Inferior parietal cortex (tissue), 1 donor: ENCODE data around the gene OR2A12.
"Not testable (repeated sequence)": the region's sequence is repeated elsewhere in the genome, so short reads cannot be mapped to it uniquely, and the experiment has no call there.

Experiments
- DNase-seq: peaks from one replicate; pipeline ENCODE4 v3.0.0-alpha.2; 2016; ENCODE audit errors: extremely low spot score

OR2A12 gene

DNA sequence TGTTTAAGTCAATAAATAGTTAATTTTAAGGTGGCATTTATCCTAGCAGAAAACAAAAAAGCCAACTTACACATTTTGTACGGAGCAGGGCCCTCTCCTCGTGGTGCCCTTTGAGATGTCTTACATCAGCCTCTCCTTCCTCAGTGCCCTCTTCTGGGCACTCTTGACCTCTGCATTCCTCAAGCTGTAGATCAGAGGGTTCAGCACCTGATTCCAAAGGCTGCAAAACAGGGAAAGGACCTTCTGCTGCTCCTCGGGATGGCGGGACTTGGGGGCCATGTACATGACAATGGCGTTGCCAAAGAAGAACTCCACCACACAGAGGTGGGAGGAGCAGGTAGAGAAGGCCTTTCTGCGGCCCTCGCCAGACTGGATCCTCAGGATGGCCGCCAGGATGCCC, 32.3 kb downstream of the OR2A12 start:
- no peak for DNase-seq

DNA sequence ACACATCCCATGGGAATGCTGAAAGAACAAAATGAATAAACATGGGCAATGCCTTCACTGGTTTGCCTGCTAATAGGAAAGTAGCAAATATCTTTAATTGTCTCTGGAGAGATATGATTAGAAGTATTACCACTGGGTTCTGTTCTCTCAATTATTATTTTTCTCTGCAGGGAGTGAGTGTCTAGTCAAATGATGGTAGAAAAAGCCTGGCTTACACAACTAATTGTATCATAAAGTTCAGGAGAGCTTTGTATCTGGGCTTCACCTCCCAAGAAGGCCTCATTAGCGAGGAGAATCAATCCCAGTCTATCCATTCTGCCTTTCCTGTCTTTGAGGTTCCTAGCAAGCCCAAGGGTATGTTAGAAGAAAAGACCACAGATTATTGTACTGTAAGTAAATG, 36.8 kb downstream of the OR2A12 start, which contains the start of gene OR2A14:
OR2A14 (plus strand) TSS at position 301 of the 400 bp plus-strand sequence. CDS start 5,937 bp downstream, outside the sequence.
- no peak for DNase-seq

DNA sequence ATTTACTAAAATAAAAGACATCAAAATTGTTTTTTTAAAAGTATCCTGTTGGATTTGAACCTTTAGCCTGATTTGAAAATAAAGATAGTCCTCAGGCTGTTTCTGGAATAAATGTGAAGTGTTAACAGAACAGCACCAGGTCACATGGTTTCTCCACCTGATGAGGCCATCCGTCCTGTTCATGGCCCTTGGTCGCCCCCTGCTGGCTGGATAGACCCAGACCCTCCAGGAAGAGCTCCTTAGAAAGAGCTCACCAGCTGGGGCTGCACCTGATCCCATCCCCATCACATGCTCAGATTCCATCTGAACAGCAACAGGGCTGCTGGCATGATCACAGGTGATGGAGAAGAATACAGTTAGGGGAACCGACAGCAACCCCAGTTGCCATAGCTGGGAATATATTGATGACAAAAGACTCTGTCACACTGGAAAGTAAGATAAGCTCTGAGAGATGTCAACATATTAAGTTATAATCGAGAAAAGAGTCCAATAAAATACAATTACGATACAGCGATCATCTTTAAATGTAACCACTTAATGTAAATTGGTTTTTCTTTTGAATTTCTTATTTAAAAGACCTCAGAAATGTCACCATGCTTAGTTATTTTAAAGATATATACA, 41.7 kb downstream of the OR2A12 start:
- peak; percentile 48 for DNase-seq

DNA sequence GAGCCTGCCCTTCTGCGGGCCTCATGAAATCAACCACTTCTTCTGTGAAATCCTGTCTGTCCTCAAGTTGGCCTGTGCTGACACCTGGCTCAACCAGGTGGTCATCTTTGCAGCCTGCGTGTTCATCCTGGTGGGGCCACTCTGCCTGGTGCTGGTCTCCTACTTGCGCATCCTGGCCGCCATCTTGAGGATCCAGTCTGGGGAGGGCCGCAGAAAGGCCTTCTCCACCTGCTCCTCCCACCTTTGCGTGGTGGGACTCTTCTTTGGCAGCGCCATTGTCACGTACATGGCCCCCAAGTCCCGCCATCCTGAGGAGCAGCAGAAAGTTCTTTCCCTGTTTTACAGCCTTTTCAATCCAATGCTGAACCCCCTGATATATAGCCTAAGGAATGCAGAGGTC, 43.5 kb downstream of the OR2A12 start:
- DNase-seq = not testable (repeated sequence)

GRCh38 chr7:144130730-144131129, 44.7 kb downstream of the OR2A12 start:
- DNase-seq = no peak

DNA sequence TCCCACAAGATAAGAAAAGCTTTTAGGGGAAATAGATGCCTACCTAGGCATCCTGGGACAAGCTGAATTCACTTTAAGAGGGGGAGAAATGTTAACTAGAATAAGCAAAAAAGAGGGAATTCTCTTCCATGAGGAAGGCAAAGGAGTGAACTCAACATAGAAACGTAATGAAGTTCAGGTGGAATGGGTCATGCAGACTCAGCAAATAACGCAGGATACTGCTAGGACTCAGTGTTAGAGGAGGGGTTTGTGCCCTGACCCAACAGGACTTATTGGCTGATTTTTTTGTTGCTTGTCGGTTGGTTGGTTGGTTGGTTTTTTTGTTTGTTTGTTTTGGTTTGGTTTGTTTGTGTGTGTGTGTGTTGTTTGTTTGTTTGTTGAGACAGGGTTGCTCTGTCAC, 46.2 kb downstream of the OR2A12 start:
- no peak for DNase-seq

DNA sequence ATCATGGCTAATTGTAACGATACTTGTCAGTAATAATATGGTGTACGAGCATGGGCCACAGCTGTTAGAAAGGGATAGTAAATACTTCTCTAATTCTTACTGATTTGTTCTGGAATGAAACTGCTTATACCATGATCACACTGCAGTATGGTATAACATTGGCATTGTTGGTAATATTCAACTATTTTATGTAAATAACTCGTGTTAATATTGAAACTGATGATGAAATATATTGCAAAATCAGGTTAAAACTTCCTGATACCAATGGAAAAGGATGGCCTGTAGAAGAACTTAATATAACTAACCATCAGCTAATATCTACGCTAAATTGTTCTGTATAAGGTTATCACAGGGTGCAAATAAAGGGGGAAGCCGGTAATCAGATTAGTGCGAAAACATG, 47.2 kb downstream of the OR2A12 start:
- DNase-seq = no peak

GRCh38 chr7:144134116-144134515, 48.0 kb downstream of the OR2A12 start:
- no peak for DNase-seq

- DNase-seq = no peak
These were observed 51.4 kb downstream of the OR2A12 start for GRCh38 chr7:144137501-144137900.

DNA sequence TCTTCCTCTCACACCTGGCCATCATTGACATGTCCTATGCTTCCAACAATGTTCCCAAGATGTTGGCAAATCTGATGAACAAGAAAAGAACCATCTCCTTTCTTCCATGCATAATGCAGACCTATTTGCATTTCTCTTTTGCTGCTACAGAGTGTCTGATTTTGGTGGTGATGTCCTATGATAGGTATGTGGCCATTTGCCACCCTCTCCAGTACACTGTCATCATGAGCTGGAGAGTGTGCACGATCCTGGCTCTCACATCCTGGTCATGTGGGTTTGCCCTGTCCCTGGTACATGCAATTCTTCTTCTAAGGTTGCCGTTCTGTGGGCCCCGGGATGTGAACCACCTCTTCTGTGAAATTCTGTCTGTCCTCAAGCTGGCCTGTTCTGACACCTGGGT, 56.1 kb downstream of the OR2A12 start:
- no peak for DNase-seq

GRCh38 chr7:144144426-144144825, 58.3 kb downstream of the OR2A12 start:
- DNase-seq = no peak

DNA sequence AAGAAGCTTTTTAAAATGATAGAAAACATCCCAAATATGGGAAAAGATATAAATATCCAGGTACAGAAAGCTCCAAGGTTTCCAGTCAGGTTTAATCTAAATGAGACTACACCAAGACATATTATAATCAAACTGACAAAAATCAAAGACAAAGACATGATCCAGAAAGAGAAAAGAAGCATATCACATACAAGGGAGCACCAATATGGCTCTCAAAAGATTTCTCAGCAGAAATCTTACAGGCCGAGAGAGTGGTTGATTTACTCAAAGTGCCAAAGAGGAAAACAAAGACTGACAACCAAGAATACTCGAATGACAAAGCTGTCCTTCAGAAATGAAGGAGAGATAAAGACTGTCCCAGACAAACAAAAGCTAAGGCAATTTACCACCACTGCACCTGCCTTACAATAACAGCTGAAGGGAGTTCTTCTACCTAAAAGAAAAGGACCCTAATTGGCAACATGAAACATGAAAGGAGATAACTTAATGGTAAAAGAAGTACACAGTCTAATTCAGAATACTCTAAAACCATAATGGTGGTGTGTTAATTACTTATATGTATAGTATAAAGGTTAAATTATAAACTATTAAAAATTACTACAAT, 62.2 kb downstream of the OR2A12 start:
- DNase-seq = no peak
